ENCODE measurements around the gene UNC5A. TPM values are rescaled to one million over a fixed set of nuclear protein-coding genes. Genes with fewer than 3 reads are reported as not detected.

The UNC5A gene
- total and polyA plus RNA-seq, 10 of the 15 experiments (the other 5 are each of a cell fraction or from before 2014, with no cell fraction given) = not detected

- TF ChIP-seq ZBTB40 (IDR thresholded peaks at IDR 0.05; ENCODE audit: borderline replicate concordance) (no peak), EED (IDR thresholded peaks at IDR 0.05; ENCODE audit: low read depth) (no peak)
These were observed 68.7 kb downstream of the UNC5A start (continued) for GRCh38 chr5:176878906-176879662.

- Histone ChIP-seq H4K20me1 (ENCODE audit: control insufficient read depth, insufficient read depth) (no peaks in the 10 kb centered on the region), H3K36me3 (ENCODE audit: control insufficient read depth in 2 of 2, insufficient read depth in 2 of 2, low read length in 1 of 2) (no peaks in the 10 kb centered on the region), H3K4me3 (no peak overlapping the region), H3K4me2 (ENCODE audit: control insufficient read depth, insufficient read depth) (no peak overlapping the region), H3K9ac (ENCODE audit: control insufficient read depth, insufficient read depth, low read length) (no peak overlapping the region), H2AFZ (ENCODE audit: control insufficient read depth, low read depth, low read length) (no peak overlapping the region), H3K4me1 (ENCODE audit: control insufficient read depth, insufficient read depth, low read length) (no peaks in the 10 kb centered on the region), H3K9me3 (replicated peaks; ENCODE audit: control insufficient read depth, insufficient read depth, low read length) (no peaks in the 10 kb centered on the region; the same call in 2 of the 3 replicates), H3K79me2 (ENCODE audit: control insufficient read depth, insufficient read depth, low read length) (no peaks in the 10 kb centered on the region), H3K27me3 (replicated peaks in 1 of 2; ENCODE audit: control insufficient read depth in 2 of 2, insufficient read depth in 2 of 2, low read length in 1 of 2) (peaks cover 0 to 4% of the 10 kb centered on the region in 2 experiments; a peak in 3 of 4 replicates), H3K27ac (ENCODE audit: control insufficient read depth, insufficient read depth) (no peak overlapping the region)
- 44% methylated on average over 20 of the region's 23 CpGs for WGBS (ENCODE audit: insufficient coverage, insufficient replicate concordance, low lambda C conversion rate, missing lambda C conversion rate)
- BruUV-seq (replicated peaks) = no TSS peak
- POLR2A ChIA-PET = no interaction called here
- RAD21 ChIA-PET (ENCODE audit: unreplicated experiment) = no interaction called here
- CTCF ChIA-PET = interaction anchor here (0.7 kb wide), 1 partner anchor 31 kb away, joined by 4 read pairs; no protein-coding TSS in a partner anchor
- intact Hi-C loops (cut with micrococcal nuclease; ENCODE audit: unreplicated experiment) (no loop called here), in situ Hi-C loops (cut with MboI) (no loop called here)
- SMC1A ChIA-PET (ENCODE audit: uncharacterized antibody, unreplicated experiment) = no interaction called here
- no peak for FAIRE-seq
- no peak for DNase-seq (ENCODE audit: low read depth, low spot score)
- ATAC-seq = no peak
- TF ChIP-seq ESRRA (IDR thresholded peaks at IDR 0.05; ENCODE audit: low read length) = no peak
- no peak for TF ChIP-seq FOS (IDR thresholded peaks at IDR 0.05; ENCODE audit: borderline replicate concordance, extremely low read depth, insufficient read length)
- no peak for TF ChIP-seq RELB (IDR thresholded peaks at IDR 0.05; ENCODE audit: low read depth)
- TF ChIP-seq IRF3 (IDR thresholded peaks at IDR 0.05) = no peak
- TF ChIP-seq SREBF1 (IDR thresholded peaks at IDR 0.05; ENCODE audit: low read length) = no peak
- no peak for TF ChIP-seq PAX5 (IDR thresholded peaks at IDR 0.05; ENCODE audit: borderline replicate concordance, low read depth, low read length)
- no peak for TF ChIP-seq TAF1 (IDR thresholded peaks at IDR 0.05; ENCODE audit: borderline replicate concordance, low read depth, low read length)
- TF ChIP-seq ATF7 (IDR thresholded peaks at IDR 0.05; ENCODE audit: low read depth) = no peak
- TF ChIP-seq NRF1 (conservative IDR thresholded peaks at IDR 0.05; ENCODE audit: low read depth, low read length) = no peak
- no peak for TF ChIP-seq CBFB (IDR thresholded peaks at IDR 0.05; ENCODE audit: low read depth)
- TF ChIP-seq CBX3 (IDR thresholded peaks at IDR 0.05; ENCODE audit: borderline replicate concordance, low read depth) = no peak
These were observed 69.5 kb downstream of the UNC5A start for GRCh38 chr5:176879663-176880361.

Data from GM12878 (cell line).